DND-41 (cell line): Measurements from ENCODE around the gene PIK3CD.

ENCODE experiments used
- ATAC-seq: fragments of 200-7000 bp; cut with Tn5 transposase; 3 replicates; pipeline ENCODE4 v1.9.1; 2021; ENCODE audit warnings: low read depth; ENCODE audit not compliant: insufficient read depth
- DNase-seq: peaks from one replicate; pipeline ENCODE4 v3.0.0-alpha.2; 2020
- H2AFZ ChIP-seq: 2 replicates; pipeline ENCODE4 v1.6.0; 2012; ENCODE audit warnings: low read depth, low read length
- H3K27ac ChIP-seq: 2 replicates; pipeline ENCODE4 v1.5.1; 2012; ENCODE audit warnings: low read length, inconsistent platforms
- H3K27me3 ChIP-seq: fragments of 200-600 bp; sonication (generic); 2 replicates; pipeline ENCODE4 v1.6.0; 2012; ENCODE audit warnings: low read length, mild to moderate bottlenecking, inconsistent platforms; ENCODE audit not compliant: insufficient read depth, poor library complexity
- H3K36me3 ChIP-seq: 2 replicates; pipeline ENCODE4 v1.5.1; 2012; ENCODE audit warnings: low read length, inconsistent platforms; ENCODE audit not compliant: insufficient read depth
- H3K4me1 ChIP-seq: 2 replicates; pipeline ENCODE4 v1.5.1; 2012; ENCODE audit warnings: mild to moderate bottlenecking, low read length; ENCODE audit not compliant: insufficient read depth
- H3K4me2 ChIP-seq: 2 replicates; pipeline ENCODE4 v1.6.0; 2012; ENCODE audit warnings: mild to moderate bottlenecking, moderate library complexity, low read length, inconsistent platforms; ENCODE audit not compliant: insufficient read depth
- H3K4me3 ChIP-seq, 2 experiments: fragments of 200-600 bp in 1 of 2; shearing (Covaris generic) in 1 of 2; 2 replicates each; pipeline ENCODE4 v1.5.1; 2012 to 2016; ENCODE audit warnings: inconsistent platforms in 2 of 2, low read length in 2 of 2, mild to moderate bottlenecking in 2 of 2, low read depth in 1 of 2, moderate library complexity in 1 of 2
- H3K79me2 ChIP-seq: 2 replicates; pipeline ENCODE4 v1.6.0; 2012; ENCODE audit warnings: low read length, inconsistent platforms; ENCODE audit not compliant: insufficient read depth
- H3K9ac ChIP-seq: 2 replicates; pipeline ENCODE4 v1.6.0; 2012; ENCODE audit warnings: low read depth, mild to moderate bottlenecking, inconsistent platforms, low read length, moderate library complexity
- H3K9me3 ChIP-seq: 2 replicates; pipeline ENCODE4 v1.5.1; 2012; ENCODE audit warnings: low read length, moderate library complexity, mild to moderate bottlenecking, inconsistent platforms; ENCODE audit not compliant: insufficient read depth, severe bottlenecking
- H4K20me1 ChIP-seq: 2 replicates; pipeline ENCODE4 v1.6.0; 2012; ENCODE audit warnings: low read length; ENCODE audit not compliant: insufficient read depth
- EZH2 ChIP-seq: IDR thresholded peaks from 3 replicates; pipeline ENCODE4 v1.6.1; 2012; ENCODE audit warnings: borderline replicate concordance, low read depth, mild to moderate bottlenecking, moderate library complexity, low read length, inconsistent platforms; ENCODE audit not compliant: severe bottlenecking
- TF ChIP-seq, protein P1 (sequence below): IDR thresholded peaks from 2 replicates; pipeline ENCODE4 v1.5.1; 2012; ENCODE audit warnings: borderline replicate concordance, low read length, moderate library complexity, mild to moderate bottlenecking; ENCODE audit not compliant: poor library complexity, severe bottlenecking; ENCODE audit errors: extremely low read depth

Gene PIK3CD

GRCh38 chr1:9723068-9723805 lies 71.7 kb downstream of the PIK3CD start:
- no peak overlapping the region for H3K4me2 ChIP-seq
- H2AFZ ChIP-seq, result no peak overlapping the region
- peaks cover 22% of the 10 kb centered on the region for H3K4me1 ChIP-seq
- H3K27me3 ChIP-seq, result no peaks in the 10 kb centered on the region
- ATAC-seq (no peak), DNase-seq (no peak)
- H3K9me3 ChIP-seq, result no peaks in the 10 kb centered on the region
- peak overlapping the region; percentile 69; the same call in 1 of the 2 replicates for H3K27ac ChIP-seq
- no peak for TF ChIP-seq EZH2
- TF ChIP-seq, protein P1, sequence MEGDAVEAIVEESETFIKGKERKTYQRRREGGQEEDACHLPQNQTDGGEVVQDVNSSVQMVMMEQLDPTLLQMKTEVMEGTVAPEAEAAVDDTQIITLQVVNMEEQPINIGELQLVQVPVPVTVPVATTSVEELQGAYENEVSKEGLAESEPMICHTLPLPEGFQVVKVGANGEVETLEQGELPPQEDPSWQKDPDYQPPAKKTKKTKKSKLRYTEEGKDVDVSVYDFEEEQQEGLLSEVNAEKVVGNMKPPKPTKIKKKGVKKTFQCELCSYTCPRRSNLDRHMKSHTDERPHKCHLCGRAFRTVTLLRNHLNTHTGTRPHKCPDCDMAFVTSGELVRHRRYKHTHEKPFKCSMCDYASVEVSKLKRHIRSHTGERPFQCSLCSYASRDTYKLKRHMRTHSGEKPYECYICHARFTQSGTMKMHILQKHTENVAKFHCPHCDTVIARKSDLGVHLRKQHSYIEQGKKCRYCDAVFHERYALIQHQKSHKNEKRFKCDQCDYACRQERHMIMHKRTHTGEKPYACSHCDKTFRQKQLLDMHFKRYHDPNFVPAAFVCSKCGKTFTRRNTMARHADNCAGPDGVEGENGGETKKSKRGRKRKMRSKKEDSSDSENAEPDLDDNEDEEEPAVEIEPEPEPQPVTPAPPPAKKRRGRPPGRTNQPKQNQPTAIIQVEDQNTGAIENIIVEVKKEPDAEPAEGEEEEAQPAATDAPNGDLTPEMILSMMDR, result no peak
- no peak overlapping the region for H3K9ac ChIP-seq
- H4K20me1 ChIP-seq, result no peaks in the 10 kb centered on the region
- peaks cover 93% of the 10 kb centered on the region for H3K36me3 ChIP-seq
- no peak overlapping the region for H3K4me3 ChIP-seq
- H3K79me2 ChIP-seq, result peaks cover 10% of the 10 kb centered on the region

GRCh38 chr1:9723926-9724325 lies 72.4 kb downstream of the PIK3CD start:
- Histone ChIP-seq H3K27me3 (no peaks in the 10 kb centered on the region), H3K4me2 (no peak overlapping the region), H2AFZ (no peak overlapping the region), H3K27ac (peak overlapping the region; percentile 69), H3K4me1 (peaks cover 15% of the 10 kb centered on the region), H3K9ac (no peak overlapping the region), H3K4me3 (no peak overlapping the region), H4K20me1 (no peaks in the 10 kb centered on the region), H3K79me2 (peaks cover 3% of the 10 kb centered on the region; the same call in 1 of the 2 replicates), H3K9me3 (no peaks in the 10 kb centered on the region), H3K36me3 (peaks cover 93% of the 10 kb centered on the region)
- no peak for ATAC-seq
- no peak for TF ChIP-seq EZH2
- TF ChIP-seq, protein P1, result no peak
- DNase-seq, result no peak

GRCh38 chr1:9724706-9725476 lies 73.4 kb downstream of the PIK3CD start:
- H3K4me1 ChIP-seq, result peaks cover 5% of the 10 kb centered on the region
- peaks cover 93% of the 10 kb centered on the region for H3K36me3 ChIP-seq
- no peak for TF ChIP-seq EZH2
- TF ChIP-seq, protein P1, result peak; percentile 89
- no peak overlapping the region for H3K9ac ChIP-seq
- no peaks in the 10 kb centered on the region; the same call in 1 of the 2 replicates for H4K20me1 ChIP-seq
- peak; percentile 72 for DNase-seq
- no peak overlapping the region for H3K4me2 ChIP-seq
- peak; percentile 79 for ATAC-seq
- H3K27me3 ChIP-seq, result no peaks in the 10 kb centered on the region
- no peaks in the 10 kb centered on the region for H3K9me3 ChIP-seq
- H3K4me3 ChIP-seq, result no peak overlapping the region
- peak overlapping the region; percentile 69 for H3K27ac ChIP-seq
- H2AFZ ChIP-seq, result no peak overlapping the region
- H3K79me2 ChIP-seq, result no peaks in the 10 kb centered on the region
